ENCODE results near the gene SAT2.
A peak's percentile ranks its signal among the peaks of the same experiment; 100 is the strongest.

SAT2 gene

GRCh38 chr17:7591596-7591995 is 36.0 kb downstream of the SAT2 start:
- DNase-seq (ENCODE audit: low read depth in 2 of 2): no peak

GRCh38 chr17:7590743-7591142 is 36.9 kb downstream of the SAT2 start:
- DNase-seq (ENCODE audit: low read depth in 2 of 2): no peak

GRCh38 chr17:7589891-7590691 is 37.5 kb downstream of the SAT2 start, which contains the start of gene SOX15:
Gene SOX15, minus strand, starts transcription at chr17:7590094. Its CDS starts 418 bp downstream, at chr17:7589676.
- no peak for DNase-seq (ENCODE audit: low read depth in 2 of 2)

GRCh38 chr17:7589204-7589868 is 38.3 kb downstream of the SAT2 start:
- DNase-seq (ENCODE audit: low read depth in 2 of 2): peak; percentile 49 to 60

- no peak for DNase-seq (ENCODE audit: low read depth in 2 of 2)
Measured at GRCh38 chr17:7588553-7589203, 38.9 kb downstream of the SAT2 start.

GRCh38 chr17:7587420-7588151 is 40.0 kb downstream of the SAT2 start:
- DNase-seq (ENCODE audit: low read depth in 2 of 2): no peak

GRCh38 chr17:7586673-7587419 is 40.8 kb downstream of the SAT2 start:
- DNase-seq (ENCODE audit: low read depth in 2 of 2): no peak

- DNase-seq (ENCODE audit: low read depth in 2 of 2): peak; percentile 90 to 93
Measured at GRCh38 chr17:7583253-7584109, 44.1 kb downstream of the SAT2 start, which contains the start of gene MPDU1. Gene MPDU1, plus strand, starts transcription at chr17:7583852. Its CDS starts 11 bp downstream, at chr17:7583863.

- DNase-seq (ENCODE audit: low read depth in 2 of 2): no peak
Measured at GRCh38 chr17:7582396-7583252, 45.0 kb downstream of the SAT2 start.

- DNase-seq (ENCODE audit: low read depth in 2 of 2): no peak
Measured at GRCh38 chr17:7580604-7581575, 46.7 kb downstream of the SAT2 start.

GRCh38 chr17:7579834-7580603 is 47.6 kb downstream of the SAT2 start:
- DNase-seq (ENCODE audit: low read depth in 2 of 2): no peak

- DNase-seq (ENCODE audit: low read depth in 2 of 2): peak; percentile 60 to 66
Measured at GRCh38 chr17:7579001-7579833, 48.4 kb downstream of the SAT2 start, which contains the start of gene CD68. Gene CD68, plus strand, starts transcription at chr17:7579638. Its CDS starts 40 bp downstream, at chr17:7579678.

- DNase-seq (ENCODE audit: low read depth in 2 of 2): no peak
Measured at GRCh38 chr17:7577327-7578199, 50.1 kb downstream of the SAT2 start.

GRCh38 chr17:7576432-7576937 is 51.1 kb downstream of the SAT2 start:
- no peak for DNase-seq (ENCODE audit: low read depth in 2 of 2)
